NCI-H1105 treated with DMSO at 0.1 percent for 48 hours (cell line): ENCODE results near the gene SNCG.
A peak's percentile ranks its signal among the peaks of the same experiment; 100 is the strongest.
"Not testable (repeated sequence)": the region's sequence is repeated elsewhere in the genome, so short reads cannot be mapped to it uniquely, and the experiment has no call there.

Source experiments
- DNase-seq: peaks from one replicate; lab custom pipeline; 2025; lab: John Stamatoyannopoulos, UW

The SNCG gene

GRCh38 chr10:86958116-86958900, at the start of gene SNCG:
Gene SNCG, plus strand, starts transcription at chr10:86958599. Its CDS starts 99 bp downstream, at chr10:86958698.
- DNase-seq, result peak; percentile 6

DNA sequence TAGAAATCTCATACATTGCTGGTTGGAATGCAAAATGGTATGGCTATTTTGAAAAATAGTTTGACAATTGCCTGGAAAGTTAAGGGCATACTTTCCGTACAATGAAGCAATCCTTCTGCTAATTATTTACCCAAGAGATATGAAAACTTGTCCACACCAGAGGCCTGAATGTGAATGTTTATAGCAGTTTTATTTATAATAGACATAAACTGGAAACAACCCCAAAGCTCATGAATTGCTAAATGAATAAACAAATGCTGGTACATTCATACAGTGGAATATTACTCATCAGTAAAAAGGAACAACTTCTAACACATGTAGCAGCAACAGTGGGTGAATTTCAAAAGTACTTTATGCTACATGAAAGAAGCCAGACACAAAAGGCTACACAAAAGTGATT, 43.7 kb upstream of the SNCG start:
- no peak for DNase-seq

DNA sequence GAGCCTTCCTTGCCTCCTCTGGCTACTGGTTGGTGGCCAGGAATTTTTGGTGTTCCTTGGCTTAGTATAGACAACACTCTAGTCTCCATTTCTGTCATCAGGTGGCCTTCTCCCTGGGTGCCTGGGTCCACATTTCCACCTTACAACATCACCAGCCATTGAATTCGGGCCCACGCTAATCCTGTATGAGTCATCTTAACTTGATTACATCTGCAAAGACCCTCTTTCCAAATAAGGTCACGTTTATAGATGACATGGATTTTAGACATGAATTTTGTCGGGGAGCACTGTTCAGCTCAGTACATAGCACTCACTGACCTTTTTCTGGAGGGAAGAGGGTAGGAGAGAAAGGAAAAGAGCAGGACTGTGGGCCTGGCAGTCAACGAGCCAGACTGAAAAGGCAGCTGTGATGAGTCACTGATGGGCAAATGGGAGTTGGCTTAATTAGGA, 40.4 kb upstream of the SNCG start:
- no peak for DNase-seq

DNA sequence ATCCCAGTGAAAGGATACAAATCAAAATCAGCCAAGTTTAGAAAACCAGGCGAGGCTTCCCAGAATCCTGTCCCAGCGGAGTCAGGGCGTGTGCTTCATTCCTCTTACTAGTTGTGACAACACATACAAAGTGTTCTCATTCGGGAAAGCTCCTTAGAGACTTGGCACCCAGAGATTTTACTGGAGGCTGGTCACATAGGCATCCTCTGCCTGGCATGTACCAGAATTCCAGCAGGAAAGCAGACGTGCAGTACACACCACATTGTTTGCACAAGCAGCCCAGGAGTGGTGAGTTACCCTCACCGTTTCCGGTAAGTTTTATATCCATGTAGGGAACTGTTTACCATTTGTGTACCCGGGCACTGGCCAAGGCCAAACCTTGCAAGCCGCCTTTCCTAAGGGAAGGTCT, 35.8 kb upstream of the SNCG start:
- DNase-seq, result no peak

DNA sequence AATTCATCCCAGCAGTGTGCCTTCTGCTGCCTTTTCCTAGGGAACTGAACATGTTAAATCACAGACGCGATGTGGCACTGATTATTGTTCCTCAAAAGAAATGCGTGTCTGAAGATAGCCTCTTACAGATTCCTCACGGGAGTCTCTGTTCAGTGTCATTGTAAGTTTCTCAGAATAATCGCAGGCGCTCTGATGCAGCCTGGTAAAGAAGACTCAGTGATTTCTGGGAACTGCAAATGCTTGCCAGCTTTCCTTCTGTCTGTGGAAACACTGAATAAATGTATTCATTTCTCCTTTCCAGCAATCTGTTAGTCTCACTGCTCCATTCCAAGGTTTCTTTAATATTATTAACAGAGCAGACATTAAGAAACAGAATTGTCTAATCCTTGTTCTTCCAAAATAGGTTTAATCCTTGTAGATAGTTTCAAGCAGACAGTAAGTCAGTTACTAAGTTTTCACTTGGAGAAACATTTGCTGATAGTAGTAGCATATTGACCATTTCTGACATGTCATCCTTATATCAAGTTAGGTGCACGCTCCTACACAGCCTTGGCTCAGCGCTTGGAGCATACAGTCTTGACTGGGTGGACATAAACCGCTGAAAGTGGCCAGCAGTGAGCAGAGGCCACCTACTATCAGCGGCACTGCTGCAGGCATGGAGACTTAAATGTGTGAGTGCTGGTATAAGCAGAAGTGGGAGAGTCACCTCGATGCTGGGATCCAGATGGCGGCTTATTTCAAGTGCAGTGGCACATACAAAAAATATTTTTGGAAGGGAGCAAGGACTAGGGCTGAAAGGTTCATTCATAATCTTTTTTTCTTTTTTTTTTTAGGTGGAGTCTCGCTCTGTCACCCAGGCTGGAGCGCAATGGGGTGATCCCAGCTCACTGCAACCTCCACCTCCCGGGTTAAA, 28.7 kb upstream of the SNCG start:
- no peak for DNase-seq

- no peak for DNase-seq
Observed at GRCh38 chr10:86931872-86932271, 26.5 kb upstream of the SNCG start.

GRCh38 chr10:86932674-86933073, 25.7 kb upstream of the SNCG start:
- DNase-seq, result no peak

DNA sequence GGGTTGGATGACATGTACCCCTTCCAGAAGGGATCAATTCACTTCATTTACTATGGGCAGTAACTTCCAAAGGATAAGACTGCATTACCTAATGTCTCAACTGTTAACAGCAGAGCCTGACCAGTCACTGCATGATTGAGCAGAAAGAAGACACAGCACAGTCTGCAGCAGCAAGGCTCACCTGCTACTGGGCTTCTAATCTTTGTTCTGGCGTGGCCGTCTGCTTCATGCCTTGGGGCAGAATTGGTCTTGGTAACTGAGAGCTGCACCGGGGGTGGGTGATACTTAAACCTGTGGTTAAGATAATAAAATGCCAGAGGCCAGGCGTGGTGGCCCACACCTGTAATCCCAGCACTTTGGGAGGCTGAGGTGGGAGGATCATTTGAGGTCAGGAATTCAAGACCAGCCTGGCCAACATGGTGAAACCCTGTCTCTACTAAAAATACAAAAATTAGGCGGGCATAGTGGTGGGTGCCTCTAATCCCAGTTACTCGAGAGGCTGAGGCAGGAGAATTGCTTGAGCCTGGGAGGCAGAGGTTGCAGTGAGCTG, 24.2 kb upstream of the SNCG start:
- DNase-seq, result not testable (repeated sequence)

GRCh38 chr10:86936661-86937501, 21.5 kb upstream of the SNCG start:
- DNase-seq, result no peak

DNA sequence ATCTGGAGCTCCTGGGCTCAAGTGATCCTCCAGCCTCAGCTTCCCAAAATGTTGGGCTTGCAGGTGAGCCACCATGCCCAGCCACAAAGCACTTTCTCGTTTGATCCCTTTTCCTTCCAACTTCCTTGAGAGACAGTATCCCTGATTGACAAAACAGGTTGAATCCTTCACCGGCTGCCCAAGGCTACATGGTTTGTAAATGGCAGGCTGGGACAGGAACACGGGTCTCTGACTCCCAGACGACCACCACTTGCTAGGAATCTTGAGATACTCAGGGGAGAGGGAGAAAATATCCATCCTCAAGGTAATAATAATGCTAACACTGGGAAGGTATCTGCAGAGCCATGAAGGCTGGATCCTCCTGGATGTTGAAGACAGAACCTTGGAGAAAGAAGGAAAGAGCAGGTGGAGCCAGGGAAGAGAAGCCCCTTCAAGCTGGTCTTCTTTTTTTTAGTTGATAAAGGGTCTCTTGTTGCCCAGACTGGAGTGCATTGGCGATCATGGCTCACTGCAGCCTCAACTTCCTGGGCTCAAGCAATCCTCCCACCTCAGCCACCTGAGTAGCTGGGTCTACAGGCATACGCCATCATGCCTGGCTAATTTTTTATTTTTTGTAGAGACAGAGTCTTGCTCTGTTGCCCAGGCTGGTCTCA, 20.8 kb upstream of the SNCG start:
- no peak for DNase-seq

DNA sequence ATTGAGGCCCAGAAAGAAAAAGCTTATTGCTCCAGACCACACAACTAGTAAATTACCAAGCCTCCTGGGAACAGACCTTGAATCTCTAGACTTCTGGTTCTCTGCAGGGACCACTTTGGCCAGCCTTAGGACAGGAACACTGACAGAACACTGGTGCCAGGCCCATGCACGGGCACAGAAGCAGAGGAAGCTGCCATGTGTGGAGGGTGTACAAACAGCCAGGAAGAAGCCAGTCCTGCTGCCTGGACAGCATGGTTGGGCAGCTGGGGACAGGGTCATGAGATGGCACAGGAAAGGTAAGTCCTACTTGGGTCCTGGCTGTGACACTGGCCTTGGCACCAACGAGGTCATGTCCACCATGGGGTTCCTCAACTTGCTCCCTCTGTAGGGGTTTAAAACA, 20.1 kb upstream of the SNCG start:
- no peak for DNase-seq

- DNase-seq, result not testable (repeated sequence)
Observed at GRCh38 chr10:86940076-86940475, 18.3 kb upstream of the SNCG start.

DNA sequence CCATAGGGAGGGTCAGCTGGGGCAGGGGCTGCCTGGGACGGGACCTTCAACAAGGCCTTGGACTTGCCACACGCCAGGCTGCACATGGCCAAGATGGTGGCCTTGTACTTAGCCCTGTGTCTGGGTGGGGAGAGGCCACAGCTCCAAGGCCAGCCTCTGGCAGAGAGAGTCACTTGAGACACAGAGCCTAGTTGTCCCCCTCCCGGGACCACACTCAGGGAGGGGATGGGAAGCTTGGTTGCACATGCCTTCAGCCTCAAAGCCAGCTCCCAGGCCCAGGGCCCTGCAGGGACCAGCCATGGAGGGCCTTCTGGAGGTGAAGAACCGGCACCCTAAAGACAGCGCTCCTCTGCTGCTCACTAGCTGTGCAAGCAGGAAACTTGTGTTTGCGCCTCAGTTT, 17.7 kb upstream of the SNCG start:
- DNase-seq, result no peak

- no peak for DNase-seq
Observed at GRCh38 chr10:86941426-86941825, 17.0 kb upstream of the SNCG start.

- no peak for DNase-seq
Observed at GRCh38 chr10:86941991-86942421, 16.4 kb upstream of the SNCG start.

- DNase-seq, result no peak
Observed at GRCh38 chr10:86942441-86943315, 15.7 kb upstream of the SNCG start.

GRCh38 chr10:86943316-86944030, 14.9 kb upstream of the SNCG start:
- no peak for DNase-seq

GRCh38 chr10:86944031-86944419, 14.4 kb upstream of the SNCG start:
- no peak for DNase-seq

GRCh38 chr10:86944471-86944870, 13.9 kb upstream of the SNCG start:
- DNase-seq, result no peak

DNA sequence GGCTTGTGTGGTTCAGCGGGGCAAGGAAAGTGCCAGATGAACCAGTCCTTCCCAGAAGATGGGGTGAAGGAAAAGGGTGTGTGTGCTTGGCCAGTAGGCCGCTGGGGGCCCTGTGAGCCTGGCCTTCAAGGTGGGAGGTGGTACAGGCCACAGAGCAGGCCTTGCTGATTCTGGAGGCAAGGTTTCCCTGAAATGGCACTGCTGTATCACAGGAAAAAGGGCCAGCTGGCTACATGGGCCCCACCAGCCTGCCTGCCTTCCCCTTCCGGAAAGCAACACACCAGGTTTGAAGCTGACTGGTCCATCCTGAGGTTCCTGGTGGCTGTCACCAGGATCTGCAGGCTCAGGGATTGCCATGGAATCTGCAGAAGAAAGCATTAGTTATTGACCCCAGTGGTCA, 13.5 kb upstream of the SNCG start:
- DNase-seq, result no peak
